ENCODE data around the gene RNF2.
"Not testable (repeated sequence)": the region's sequence is repeated elsewhere in the genome, so short reads cannot be mapped to it uniquely, and the experiment has no call there.

Gene RNF2

GRCh38 chr1:185044981-185045813 is at the start of gene RNF2:
RNF2 (plus strand) TSS chr1:185045558; CDS start chr1:185087554, 41,996 bp downstream.
- no peak for FAIRE-seq

GRCh38 chr1:184999974-185000373 is 45.4 kb upstream of the RNF2 start:
- not testable (repeated sequence) for FAIRE-seq

GRCh38 chr1:185001312-185001880 is 44.0 kb upstream of the RNF2 start:
- FAIRE-seq = not testable (repeated sequence)

- FAIRE-seq = no peak
These were observed 36.5 kb upstream of the RNF2 start for GRCh38 chr1:185008838-185009237.

GRCh38 chr1:185010361-185010760 is 35.0 kb upstream of the RNF2 start:
- no peak for FAIRE-seq

- no peak for FAIRE-seq
These were observed 30.4 kb upstream of the RNF2 start for GRCh38 chr1:185014941-185015340.

- FAIRE-seq = no peak
These were observed 29.7 kb upstream of the RNF2 start for GRCh38 chr1:185015631-185016030.

- no peak for FAIRE-seq
These were observed 28.5 kb upstream of the RNF2 start for GRCh38 chr1:185016880-185017279.

- no peak for FAIRE-seq
These were observed 28.0 kb upstream of the RNF2 start for GRCh38 chr1:185017338-185017737.

- FAIRE-seq = no peak
These were observed 27.4 kb upstream of the RNF2 start for GRCh38 chr1:185017966-185018365.

GRCh38 chr1:185027252-185027882 is 18.0 kb upstream of the RNF2 start:
- no peak for FAIRE-seq

- no peak for FAIRE-seq
These were observed 11.7 kb upstream of the RNF2 start for GRCh38 chr1:185033686-185034085.

- FAIRE-seq = no peak
These were observed 10.1 kb upstream of the RNF2 start for GRCh38 chr1:185035258-185035657.

- no peak for FAIRE-seq
These were observed 6.5 kb upstream of the RNF2 start for GRCh38 chr1:185038813-185039376.

GRCh38 chr1:185039726-185040407 is 5.5 kb upstream of the RNF2 start:
- peak; percentile 66 for FAIRE-seq

GRCh38 chr1:185040408-185040735 is 5.0 kb upstream of the RNF2 start:
- no peak for FAIRE-seq

GRCh38 chr1:185041742-185042141 is 3.6 kb upstream of the RNF2 start:
- FAIRE-seq = no peak

- FAIRE-seq = no peak
These were observed 2.6 kb upstream of the RNF2 start for GRCh38 chr1:185042737-185043136.

GRCh38 chr1:185044387-185044786 is 971 bp upstream of the RNF2 start:
- no peak for FAIRE-seq

GRCh38 chr1:185045814-185046492 is 595 bp downstream of the RNF2 start:
- FAIRE-seq = no peak

- FAIRE-seq = no peak
These were observed 1.3 kb downstream of the RNF2 start for GRCh38 chr1:185046668-185047067.

GRCh38 chr1:185049670-185050069 is 4.3 kb downstream of the RNF2 start:
- no peak for FAIRE-seq
